T-helper 2 cell treated with Interferon-gamma antibody and Interleukin-4, amounts not matched to agents 5 μg/mL and 100 μg/mL, for 36 hours (primary cell): ENCODE measurements around the gene GABARAP.
A peak's percentile ranks its signal among the peaks of the same experiment; 100 is the strongest.

Experiments
- DNase-seq: peaks from one replicate; pipeline ENCODE4 v3.0.0; 2021; ENCODE audit warnings: low spot score
- H3K27ac Mint-ChIP-seq: one replicate; pipeline ENCODE4 v1.8.0; 2021; ENCODE audit warnings: mild to moderate bottlenecking, mixed read lengths
- H3K27me3 Mint-ChIP-seq: one replicate; pipeline ENCODE4 v1.8.0; 2021; ENCODE audit warnings: low read depth, mixed read lengths
- H3K36me3 Mint-ChIP-seq: one replicate; pipeline ENCODE4 v1.8.0; 2021; ENCODE audit warnings: low read depth, mixed read lengths
- H3K4me1 Mint-ChIP-seq: one replicate; pipeline ENCODE4 v1.8.0; 2021; ENCODE audit warnings: low read depth, mixed read lengths
- H3K4me3 Mint-ChIP-seq: one replicate; pipeline ENCODE4 v1.8.0; 2022; ENCODE audit warnings: mild to moderate bottlenecking, moderate library complexity, mixed read lengths
- H3K9me3 Mint-ChIP-seq: one replicate; pipeline ENCODE4 v1.8.0; 2021; ENCODE audit warnings: mixed read lengths

Gene GABARAP

GRCh38 chr17:7226721-7227710 is 15.2 kb downstream of the GABARAP start:
- H3K4me1 Mint-ChIP-seq: peaks cover 5% of the 10 kb centered on the region
- no peak overlapping the region for H3K4me3 Mint-ChIP-seq
- H3K27ac Mint-ChIP-seq: no peak overlapping the region
- peaks cover 37% of the 10 kb centered on the region for H3K36me3 Mint-ChIP-seq
- H3K9me3 Mint-ChIP-seq: no peaks in the 10 kb centered on the region
- DNase-seq: no peak
- no peaks in the 10 kb centered on the region for H3K27me3 Mint-ChIP-seq

GRCh38 chr17:7225711-7226331 is 16.4 kb downstream of the GABARAP start:
- H3K27me3 Mint-ChIP-seq: no peaks in the 10 kb centered on the region
- H3K9me3 Mint-ChIP-seq: no peaks in the 10 kb centered on the region
- H3K36me3 Mint-ChIP-seq: peaks cover 43% of the 10 kb centered on the region
- no peak overlapping the region for H3K4me3 Mint-ChIP-seq
- no peak for DNase-seq
- peaks cover 11% of the 10 kb centered on the region for H3K4me1 Mint-ChIP-seq
- H3K27ac Mint-ChIP-seq: no peak overlapping the region

GRCh38 chr17:7224661-7225111 is 17.6 kb downstream of the GABARAP start:
- H3K36me3 Mint-ChIP-seq: peaks cover 42% of the 10 kb centered on the region
- H3K4me3 Mint-ChIP-seq: no peak overlapping the region
- H3K27me3 Mint-ChIP-seq: no peaks in the 10 kb centered on the region
- H3K4me1 Mint-ChIP-seq: peaks cover 17% of the 10 kb centered on the region
- no peaks in the 10 kb centered on the region for H3K9me3 Mint-ChIP-seq
- DNase-seq: no peak
- no peak overlapping the region for H3K27ac Mint-ChIP-seq

GRCh38 chr17:7224110-7224509 is 18.1 kb downstream of the GABARAP start:
- peaks cover 21% of the 10 kb centered on the region for H3K4me1 Mint-ChIP-seq
- H3K4me3 Mint-ChIP-seq: no peak overlapping the region
- DNase-seq: no peak
- peaks cover 39% of the 10 kb centered on the region for H3K36me3 Mint-ChIP-seq
- H3K9me3 Mint-ChIP-seq: no peaks in the 10 kb centered on the region
- no peak overlapping the region for H3K27ac Mint-ChIP-seq
- H3K27me3 Mint-ChIP-seq: no peaks in the 10 kb centered on the region

- no peaks in the 10 kb centered on the region for H3K27me3 Mint-ChIP-seq
- no peaks in the 10 kb centered on the region for H3K9me3 Mint-ChIP-seq
- H3K4me1 Mint-ChIP-seq: peaks cover 27% of the 10 kb centered on the region
- H3K36me3 Mint-ChIP-seq: peaks cover 34% of the 10 kb centered on the region
- no peak overlapping the region for H3K27ac Mint-ChIP-seq
- H3K4me3 Mint-ChIP-seq: no peak overlapping the region
- no peak for DNase-seq
These were observed 18.9 kb downstream of the GABARAP start for GRCh38 chr17:7223375-7223774.

GRCh38 chr17:7222972-7223292 is 19.3 kb downstream of the GABARAP start:
- no peak overlapping the region for H3K27ac Mint-ChIP-seq

GRCh38 chr17:7222093-7222971 is 19.9 kb downstream of the GABARAP start:
- H3K27ac Mint-ChIP-seq: no peak overlapping the region
- H3K9me3 Mint-ChIP-seq: no peaks in the 10 kb centered on the region
- no peak overlapping the region for H3K4me3 Mint-ChIP-seq
- H3K27me3 Mint-ChIP-seq: no peaks in the 10 kb centered on the region
- peaks cover 33% of the 10 kb centered on the region for H3K4me1 Mint-ChIP-seq
- H3K36me3 Mint-ChIP-seq: peaks cover 29% of the 10 kb centered on the region
- DNase-seq: no peak

More at GRCh38 chr17:7222972-7223292, 19.3 kb downstream of the GABARAP start:
- H3K36me3 Mint-ChIP-seq: peaks cover 30% of the 10 kb centered on the region
- no peaks in the 10 kb centered on the region for H3K9me3 Mint-ChIP-seq
- no peaks in the 10 kb centered on the region for H3K27me3 Mint-ChIP-seq
- DNase-seq: no peak
- H3K4me3 Mint-ChIP-seq: no peak overlapping the region
- H3K4me1 Mint-ChIP-seq: peaks cover 29% of the 10 kb centered on the region

- Mint-ChIP-seq H3K4me3 (peak overlapping the region; percentile 91), H3K27me3 (no peaks in the 10 kb centered on the region), H3K9me3 (no peaks in the 10 kb centered on the region), H3K4me1 (peaks cover 37% of the 10 kb centered on the region), H3K27ac (peak overlapping the region; percentile 86), H3K36me3 (peaks cover 29% of the 10 kb centered on the region)
- DNase-seq: no peak
These were observed 20.8 kb downstream of the GABARAP start for GRCh38 chr17:7221278-7222092.

GRCh38 chr17:7220593-7221277 is 21.5 kb downstream of the GABARAP start:
- no peaks in the 10 kb centered on the region for H3K27me3 Mint-ChIP-seq
- H3K4me3 Mint-ChIP-seq: peak overlapping the region; percentile 91
- H3K4me1 Mint-ChIP-seq: peaks cover 44% of the 10 kb centered on the region
- peak; percentile 54 for DNase-seq
- H3K36me3 Mint-ChIP-seq: peaks cover 26% of the 10 kb centered on the region
- H3K27ac Mint-ChIP-seq: peak overlapping the region; percentile 86
- no peaks in the 10 kb centered on the region for H3K9me3 Mint-ChIP-seq

- H3K9me3 Mint-ChIP-seq: no peaks in the 10 kb centered on the region
- peak; percentile 90 for DNase-seq
- peaks cover 26% of the 10 kb centered on the region for H3K36me3 Mint-ChIP-seq
- peak within 1 kb of the TSS; percentile 91 for H3K4me3 Mint-ChIP-seq
- H3K27ac Mint-ChIP-seq: peak within 1 kb of the TSS; percentile 91
- peaks cover 50% of the 10 kb centered on the region for H3K4me1 Mint-ChIP-seq
- H3K27me3 Mint-ChIP-seq: no peaks in the 10 kb centered on the region
These were observed 22.2 kb downstream of the GABARAP start, which contains the start of the genes ACADVL and DLG4 for GRCh38 chr17:7219812-7220592. ACADVL (plus strand) TSS chr17:7219938; CDS start chr17:7219985, 47 bp downstream. DLG4 (minus strand) TSS chr17:7219836.

- peak overlapping the region; percentile 91 for H3K4me3 Mint-ChIP-seq
- peak overlapping the region; percentile 91 for H3K27ac Mint-ChIP-seq
- peaks cover 23% of the 10 kb centered on the region for H3K36me3 Mint-ChIP-seq
- peaks cover 55% of the 10 kb centered on the region for H3K4me1 Mint-ChIP-seq
- H3K27me3 Mint-ChIP-seq: no peaks in the 10 kb centered on the region
- DNase-seq: no peak
- no peaks in the 10 kb centered on the region for H3K9me3 Mint-ChIP-seq
These were observed 22.9 kb downstream of the GABARAP start for GRCh38 chr17:7219229-7219811.

- Mint-ChIP-seq H3K27me3 (no peaks in the 10 kb centered on the region), H3K4me3 (peak overlapping the region; percentile 91), H3K9me3 (no peaks in the 10 kb centered on the region), H3K4me1 (peaks cover 59% of the 10 kb centered on the region), H3K27ac (peak overlapping the region; percentile 62), H3K36me3 (peaks cover 18% of the 10 kb centered on the region)
- DNase-seq: no peak
These were observed 23.5 kb downstream of the GABARAP start for GRCh38 chr17:7218758-7219157.
